ENCODE measurements around the gene FAM117A.
"Not testable (repeated sequence)": the region's sequence is repeated elsewhere in the genome, so short reads cannot be mapped to it uniquely, and the experiment has no call there.

The FAM117A gene

DNA sequence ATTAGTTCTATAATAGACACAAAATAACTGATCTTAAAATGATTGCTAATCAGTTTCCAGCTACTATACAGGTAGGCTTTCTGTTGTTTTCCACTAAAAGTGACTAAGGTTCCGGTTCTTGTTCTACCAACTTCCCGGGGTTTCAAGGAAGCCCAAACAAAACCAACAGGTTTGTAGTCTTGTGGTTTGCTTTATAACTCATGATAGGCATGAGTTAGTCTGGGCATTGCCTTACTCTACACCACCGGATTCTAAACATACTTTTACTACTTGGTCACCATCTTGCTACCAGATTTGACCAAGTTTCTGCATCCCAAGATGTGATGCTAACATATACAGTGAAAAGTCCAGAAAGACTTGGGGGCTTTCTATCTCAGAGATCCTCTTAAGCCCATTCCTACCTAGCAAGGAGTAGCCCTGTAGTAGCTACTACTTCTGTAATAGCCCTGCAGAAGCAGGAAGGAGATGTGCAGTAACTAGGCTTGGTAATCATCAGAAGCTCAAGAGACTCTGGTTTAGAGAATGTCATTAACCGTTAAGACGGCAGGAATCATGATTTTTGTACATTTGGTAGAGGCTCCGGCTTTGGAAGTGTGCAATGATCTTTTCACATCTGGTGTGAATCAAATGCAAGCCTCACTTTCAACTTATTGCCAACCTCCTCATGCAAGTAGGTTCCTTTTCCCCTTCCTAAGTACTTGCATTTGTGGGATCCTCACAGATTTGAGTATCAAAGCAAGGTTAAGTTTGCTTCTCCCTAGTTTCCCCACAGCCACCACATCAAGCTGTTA lies 1.6 kb downstream of the FAM117A start:
- DNase-seq (ENCODE audit: low read depth) = no peak

GRCh38 chr17:49760932-49761558 lies 2.9 kb downstream of the FAM117A start:
- DNase-seq (ENCODE audit: low read depth) = no peak

GRCh38 chr17:49760296-49760695 lies 3.6 kb downstream of the FAM117A start:
- no peak for DNase-seq (ENCODE audit: low read depth)

GRCh38 chr17:49759203-49759602 lies 4.7 kb downstream of the FAM117A start:
- DNase-seq (ENCODE audit: low read depth) = no peak

GRCh38 chr17:49758464-49759010 lies 5.4 kb downstream of the FAM117A start:
- not testable (repeated sequence) for DNase-seq (ENCODE audit: low read depth)

DNA sequence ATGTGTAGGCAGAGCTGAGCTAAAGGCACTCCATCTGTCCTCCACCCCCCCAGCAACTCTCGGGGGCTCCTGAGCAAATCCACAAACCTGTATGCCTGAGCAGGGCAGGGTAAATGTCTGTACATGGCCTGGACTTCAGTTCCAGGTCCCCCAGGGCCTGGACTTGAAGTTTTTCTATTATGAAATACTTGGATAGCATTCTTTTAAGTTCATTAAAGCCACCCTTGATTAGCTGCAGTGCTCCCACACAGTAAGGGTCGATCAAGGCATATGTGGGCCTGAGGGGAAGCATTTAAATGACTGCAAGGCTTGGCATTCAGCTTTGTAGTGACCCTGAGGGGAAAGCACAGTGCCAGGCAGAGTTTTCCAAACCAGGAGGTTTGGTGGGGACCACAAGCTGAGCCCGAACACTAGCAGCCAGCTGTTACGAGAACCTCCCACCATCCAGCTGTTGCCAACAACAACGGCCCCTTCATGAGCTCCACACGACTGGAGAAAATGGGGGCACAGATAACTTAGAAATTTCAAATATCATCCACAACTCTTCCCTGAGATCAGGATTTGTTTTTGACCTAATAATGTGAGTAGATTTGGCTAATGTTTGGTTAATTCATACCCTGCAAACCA lies 6.7 kb downstream of the FAM117A start:
- no peak for DNase-seq (ENCODE audit: low read depth)

- no peak for DNase-seq (ENCODE audit: low read depth)
These were observed 7.4 kb downstream of the FAM117A start for GRCh38 chr17:49756323-49757150.

GRCh38 chr17:49755663-49756283 lies 8.2 kb downstream of the FAM117A start:
- DNase-seq (ENCODE audit: low read depth) = no peak

- DNase-seq (ENCODE audit: low read depth) = no peak
These were observed 10.0 kb downstream of the FAM117A start for GRCh38 chr17:49753959-49754391.

GRCh38 chr17:49752508-49752907 lies 11.4 kb downstream of the FAM117A start:
- no peak for DNase-seq (ENCODE audit: low read depth)

DNA sequence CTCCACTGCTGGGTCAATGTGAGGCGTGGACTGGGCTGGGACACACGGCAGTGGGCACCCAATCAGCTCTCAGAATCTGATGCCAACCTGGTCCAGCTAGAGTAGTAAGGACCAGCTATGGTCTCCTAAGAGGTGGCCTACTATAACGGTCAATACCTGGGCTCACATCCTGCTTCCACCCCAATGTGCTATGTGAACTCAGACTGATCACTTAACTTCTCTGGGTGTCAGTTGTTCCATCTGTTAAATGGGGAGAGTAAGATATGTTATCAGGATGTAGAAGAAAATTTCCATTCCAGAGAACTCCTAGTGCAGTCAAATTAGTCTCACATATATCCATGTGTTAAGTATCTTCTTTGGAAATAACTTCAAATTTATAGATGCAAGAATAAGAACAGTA lies 14.2 kb downstream of the FAM117A start:
- no peak for DNase-seq (ENCODE audit: low read depth)

DNA sequence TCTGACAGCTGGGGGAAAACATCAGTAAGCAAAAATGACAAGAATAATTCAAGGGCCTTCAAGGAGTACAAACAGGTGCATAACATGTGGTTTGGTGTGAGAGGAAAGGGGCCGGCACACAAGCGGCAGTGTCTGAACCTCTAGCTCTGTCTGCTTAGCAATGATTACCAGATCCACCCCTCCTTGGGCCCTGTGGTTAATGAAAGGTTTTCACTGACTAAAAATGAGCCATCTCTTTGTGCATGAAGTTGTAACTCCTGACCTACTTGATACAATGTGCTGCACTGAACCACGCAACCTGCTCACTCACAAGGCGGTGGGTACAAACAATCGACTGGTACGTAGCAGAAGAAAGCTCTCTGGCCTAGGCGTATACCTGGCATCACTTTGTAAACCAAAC lies 15.1 kb downstream of the FAM117A start:
- DNase-seq (ENCODE audit: low read depth) = peak; percentile 25

DNA sequence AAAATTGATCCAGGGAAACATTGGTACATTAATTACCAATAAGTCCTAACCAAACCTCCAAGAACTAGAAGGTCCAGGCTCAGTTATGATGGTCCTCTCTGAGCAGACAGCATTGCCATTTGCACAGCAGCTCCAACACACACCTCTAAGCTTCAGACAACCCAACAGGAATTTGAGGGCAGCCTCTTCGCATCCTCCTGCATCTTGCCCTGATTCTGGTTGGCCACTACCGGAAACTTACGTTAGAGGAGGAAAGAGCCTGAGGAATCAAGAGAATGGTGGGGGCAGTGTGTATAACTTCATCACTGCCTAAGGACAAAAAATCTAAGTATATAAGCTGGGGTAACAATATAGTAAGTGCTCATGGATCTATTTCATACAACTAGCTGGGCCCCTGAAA lies 15.7 kb downstream of the FAM117A start:
- no peak for DNase-seq (ENCODE audit: low read depth)

- DNase-seq (ENCODE audit: low read depth) = no peak
These were observed 16.3 kb downstream of the FAM117A start for GRCh38 chr17:49747632-49748031.

- no peak for DNase-seq (ENCODE audit: low read depth)
These were observed 17.0 kb downstream of the FAM117A start for GRCh38 chr17:49746791-49747490.

DNA sequence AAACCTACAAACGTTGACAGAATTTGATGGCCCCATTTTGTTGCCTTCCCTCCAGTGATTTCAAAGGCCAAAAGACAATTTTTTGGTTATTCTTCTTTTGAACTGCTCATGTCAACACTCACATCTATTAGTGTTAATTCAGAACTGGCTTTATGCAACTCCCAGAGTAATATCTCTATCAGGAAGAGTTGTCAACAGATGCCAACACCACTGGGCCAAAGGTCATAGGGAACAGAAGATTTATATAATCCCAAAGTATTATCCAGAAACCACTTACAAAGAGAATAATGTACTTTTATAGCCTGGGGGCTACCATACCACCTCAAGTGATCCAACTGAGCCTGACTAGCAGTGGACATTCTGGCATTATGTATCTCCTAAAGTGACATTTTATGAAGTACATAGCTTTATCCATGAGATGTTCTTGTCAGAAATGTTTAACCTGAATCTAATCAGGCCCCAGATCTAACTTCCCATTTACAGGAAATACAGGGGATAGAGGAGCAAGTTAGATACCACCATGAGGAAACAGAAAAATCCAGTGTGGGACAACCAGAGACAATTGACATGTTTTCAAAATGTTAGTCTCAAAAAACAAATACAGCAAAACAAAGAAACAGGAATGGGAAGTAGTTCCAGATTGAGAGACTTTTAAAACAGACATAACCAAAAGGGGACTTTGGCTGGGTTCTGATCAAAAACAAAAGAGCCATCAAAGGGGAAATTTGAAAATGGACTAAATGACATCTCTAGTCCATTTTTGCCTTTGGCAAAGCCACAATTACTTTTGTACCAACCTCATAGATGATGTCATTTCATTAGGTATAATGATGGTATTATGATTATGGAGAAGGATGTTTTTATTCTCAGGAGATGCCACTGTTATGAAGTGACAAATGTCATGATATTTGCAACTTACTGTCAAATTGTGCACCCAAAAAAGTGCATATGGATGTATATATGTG lies 18.5 kb downstream of the FAM117A start:
- DNase-seq (ENCODE audit: low read depth) = no peak

DNA sequence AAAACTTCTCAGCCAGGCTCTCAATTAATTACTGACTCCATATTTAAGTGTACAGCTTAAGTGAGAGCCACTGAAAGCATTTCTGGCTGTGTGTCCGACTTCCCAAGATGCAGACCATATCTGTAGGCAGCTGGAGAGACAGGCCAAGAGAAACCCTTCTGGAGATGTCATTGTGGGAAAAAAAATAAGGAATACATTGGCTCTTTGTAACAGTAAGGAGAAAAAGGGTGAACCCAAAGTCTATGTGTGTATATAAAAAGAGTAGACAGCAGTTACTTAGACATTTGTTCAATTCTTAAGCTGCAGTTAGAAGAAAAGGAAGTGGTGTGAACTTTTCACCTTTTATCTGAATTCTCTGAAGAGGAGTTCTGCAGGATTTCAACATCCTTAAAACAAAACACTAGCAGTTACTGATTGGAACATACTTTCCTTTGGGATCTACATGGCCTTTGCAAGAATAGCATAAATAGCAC lies 21.7 kb downstream of the FAM117A start:
- no peak for DNase-seq (ENCODE audit: low read depth)

- no peak for DNase-seq (ENCODE audit: low read depth)
These were observed 22.2 kb downstream of the FAM117A start for GRCh38 chr17:49741692-49742076.

DNA sequence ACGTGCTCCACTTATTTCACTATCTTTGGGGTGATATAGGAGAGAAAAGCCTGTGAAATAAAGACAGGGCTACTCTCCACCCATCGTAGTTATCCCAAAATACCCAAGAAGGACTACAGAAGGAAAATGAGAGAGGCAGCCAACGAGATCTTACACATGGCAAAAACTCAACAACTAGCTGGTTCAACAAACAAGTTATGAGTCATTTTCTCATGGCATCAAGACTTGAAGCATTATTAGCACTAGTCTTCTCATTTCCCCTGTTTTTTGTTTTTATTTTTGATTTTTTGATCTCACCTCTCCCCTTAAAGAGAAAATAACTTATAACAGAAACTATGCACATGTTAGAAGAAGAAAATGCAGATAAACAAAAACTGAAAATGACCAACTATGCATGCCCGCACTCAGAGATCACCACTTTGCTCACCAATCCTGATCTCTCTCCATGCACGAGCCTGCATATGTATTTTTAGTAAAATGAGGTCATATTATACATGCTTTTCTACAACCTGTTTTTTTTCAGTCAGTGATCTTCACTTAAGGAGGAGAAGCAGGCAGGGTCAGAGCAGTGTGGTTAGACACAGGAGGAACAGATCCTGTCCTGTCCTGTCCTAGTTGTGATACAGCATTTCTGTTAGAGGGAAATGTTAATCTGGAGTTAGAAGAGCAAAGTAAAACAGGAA lies 22.8 kb downstream of the FAM117A start:
- DNase-seq (ENCODE audit: low read depth) = no peak
